HUES64 (cell line): ENCODE measurements around the gene TRIM24.

Experiments used
- H3K27ac ChIP-seq: 2 replicates; pipeline ENCODE4 v1.7.0; 2013; ENCODE audit warnings: low read depth, low read length, inconsistent platforms
- H3K27me3 ChIP-seq: 2 replicates; pipeline ENCODE4 v1.6.1; 2013; ENCODE audit warnings: mild to moderate bottlenecking, low read length; ENCODE audit not compliant: insufficient read depth
- H3K36me3 ChIP-seq: 2 replicates; pipeline ENCODE4 v1.6.1; 2013; ENCODE audit warnings: mild to moderate bottlenecking, low read length; ENCODE audit not compliant: insufficient read depth
- H3K4me1 ChIP-seq: 2 replicates; pipeline ENCODE4 v1.6.1; 2013; ENCODE audit warnings: mild to moderate bottlenecking, low read length, moderate library complexity; ENCODE audit not compliant: insufficient read depth
- H3K4me3 ChIP-seq: 2 replicates; pipeline ENCODE4 v1.5.1; 2013; ENCODE audit warnings: mild to moderate bottlenecking, low read length, moderate library complexity
- H3K9ac ChIP-seq: 2 replicates; pipeline ENCODE4 v1.6.1; 2013; ENCODE audit warnings: mild to moderate bottlenecking, low read depth, low read length
- H3K9me3 ChIP-seq: 2 replicates; pipeline ENCODE4 v1.6.1; 2013; ENCODE audit warnings: low read depth, low read length; ENCODE audit not compliant: insufficient read depth
- WGBS: fragments of 150-250, 120-280 bp; methylation state at CpG from one replicate; pipeline ENCODE4 v1.1.7; 2013; ENCODE audit warnings: missing lambda C conversion rate; 5-methylcytosine and 5-hydroxymethylcytosine counted together

The TRIM24 gene

GRCh38 chr7:138607216-138608126 lies 147.4 kb downstream of the TRIM24 start:
- Histone ChIP-seq H3K9ac (no peak overlapping the region), H3K27ac (no peak overlapping the region), H3K4me3 (no peak overlapping the region), H3K36me3 (no peaks in the 10 kb centered on the region), H3K4me1 (no peaks in the 10 kb centered on the region), H3K9me3 (peaks cover 27% of the 10 kb centered on the region), H3K27me3 (no peaks in the 10 kb centered on the region)
- 93% methylated on average over 11 of the region's 11 CpGs for WGBS

GRCh38 chr7:138608275-138608674 lies 148.2 kb downstream of the TRIM24 start:
- Histone ChIP-seq H3K4me1 (no peaks in the 10 kb centered on the region), H3K9ac (no peak overlapping the region), H3K27ac (no peak overlapping the region), H3K9me3 (peaks cover 27% of the 10 kb centered on the region), H3K27me3 (no peaks in the 10 kb centered on the region), H3K4me3 (no peak overlapping the region), H3K36me3 (no peaks in the 10 kb centered on the region)
- WGBS: 94% methylated on average over 10 of the region's 12 CpGs

- H3K4me3 ChIP-seq: no peak overlapping the region
- no peaks in the 10 kb centered on the region for H3K36me3 ChIP-seq
- H3K4me1 ChIP-seq: no peaks in the 10 kb centered on the region
- no peak overlapping the region for H3K27ac ChIP-seq
- no peaks in the 10 kb centered on the region for H3K27me3 ChIP-seq
- no peak overlapping the region for H3K9ac ChIP-seq
- peaks cover 20% of the 10 kb centered on the region for H3K9me3 ChIP-seq
- WGBS: 94% methylated on average over 7 of the region's 7 CpGs
Observed at GRCh38 chr7:138610671-138611170, 150.7 kb downstream of the TRIM24 start.

- Histone ChIP-seq H3K4me3 (no peak overlapping the region), H3K9me3 (peaks cover 12% of the 10 kb centered on the region), H3K9ac (no peak overlapping the region), H3K27ac (no peak overlapping the region), H3K4me1 (no peaks in the 10 kb centered on the region), H3K27me3 (no peaks in the 10 kb centered on the region), H3K36me3 (no peaks in the 10 kb centered on the region)
- 100% methylated on average over 2 of the region's 2 CpGs for WGBS
Observed at GRCh38 chr7:138613630-138614029, 153.6 kb downstream of the TRIM24 start.

GRCh38 chr7:138616085-138616484 lies 156.0 kb downstream of the TRIM24 start:
- Histone ChIP-seq H3K36me3 (no peaks in the 10 kb centered on the region), H3K9me3 (peaks cover 4% of the 10 kb centered on the region; the same call in 1 of the 2 replicates), H3K27me3 (no peaks in the 10 kb centered on the region), H3K4me1 (no peaks in the 10 kb centered on the region), H3K4me3 (no peak overlapping the region), H3K9ac (no peak overlapping the region), H3K27ac (no peak overlapping the region)
- WGBS: 96% methylated on average over 6 of the region's 6 CpGs

- Histone ChIP-seq H3K4me1 (no peaks in the 10 kb centered on the region), H3K27me3 (no peaks in the 10 kb centered on the region), H3K4me3 (no peak overlapping the region), H3K36me3 (no peaks in the 10 kb centered on the region), H3K27ac (no peak overlapping the region), H3K9ac (no peak overlapping the region), H3K9me3 (no peaks in the 10 kb centered on the region)
- 98% methylated on average over 10 of the region's 10 CpGs for WGBS
Observed at GRCh38 chr7:138618506-138618905, 158.4 kb downstream of the TRIM24 start.

- no peaks in the 10 kb centered on the region for H3K27me3 ChIP-seq
Observed at GRCh38 chr7:138618933-138619332, 158.9 kb downstream of the TRIM24 start.

GRCh38 chr7:138622841-138623240 lies 162.8 kb downstream of the TRIM24 start:
- H3K9me3 ChIP-seq: no peaks in the 10 kb centered on the region
- no peak overlapping the region for H3K27ac ChIP-seq
- no peak overlapping the region for H3K4me3 ChIP-seq
- no peak overlapping the region for H3K9ac ChIP-seq
- peaks cover 11% of the 10 kb centered on the region for H3K4me1 ChIP-seq
- no peaks in the 10 kb centered on the region for H3K27me3 ChIP-seq
- WGBS: 100% methylated on average over 1 of the region's 1 CpG
- no peaks in the 10 kb centered on the region for H3K36me3 ChIP-seq

More at GRCh38 chr7:138618933-138619332, 158.9 kb downstream of the TRIM24 start:
- no peaks in the 10 kb centered on the region for H3K9me3 ChIP-seq
- no peak overlapping the region for H3K9ac ChIP-seq
- H3K36me3 ChIP-seq: no peaks in the 10 kb centered on the region
- no peaks in the 10 kb centered on the region for H3K4me1 ChIP-seq
- H3K27ac ChIP-seq: no peak overlapping the region
- H3K4me3 ChIP-seq: no peak overlapping the region

GRCh38 chr7:138625084-138625848 lies 165.2 kb downstream of the TRIM24 start:
- no peak overlapping the region for H3K27ac ChIP-seq
- H3K4me3 ChIP-seq: no peak overlapping the region
- no peaks in the 10 kb centered on the region for H3K27me3 ChIP-seq
- H3K9me3 ChIP-seq: no peaks in the 10 kb centered on the region
- H3K4me1 ChIP-seq: peaks cover 11% of the 10 kb centered on the region
- H3K9ac ChIP-seq: no peak overlapping the region
- 47% methylated on average over 3 of the region's 3 CpGs for WGBS
- H3K36me3 ChIP-seq: no peaks in the 10 kb centered on the region

- Histone ChIP-seq H3K36me3 (no peaks in the 10 kb centered on the region), H3K27me3 (no peaks in the 10 kb centered on the region), H3K9ac (no peak overlapping the region), H3K9me3 (no peaks in the 10 kb centered on the region), H3K4me1 (peaks cover 11% of the 10 kb centered on the region), H3K27ac (no peak overlapping the region), H3K4me3 (no peak overlapping the region)
- 83% methylated on average over 5 of the region's 5 CpGs for WGBS
Observed at GRCh38 chr7:138625849-138626230, 165.8 kb downstream of the TRIM24 start.

- H3K4me3 ChIP-seq: no peak overlapping the region
- no peak overlapping the region for H3K9ac ChIP-seq
- no peak overlapping the region for H3K27ac ChIP-seq
- H3K27me3 ChIP-seq: no peaks in the 10 kb centered on the region
- H3K4me1 ChIP-seq: peaks cover 11% of the 10 kb centered on the region
- 100% methylated on average over 2 of the region's 2 CpGs for WGBS
- no peaks in the 10 kb centered on the region for H3K9me3 ChIP-seq
- H3K36me3 ChIP-seq: no peaks in the 10 kb centered on the region
Observed at GRCh38 chr7:138626846-138627245, 166.8 kb downstream of the TRIM24 start.
